Natural killer cell (primary cell): ENCODE data around the gene DLX5. TPM values are rescaled to one million over a fixed set of nuclear protein-coding genes. Genes with fewer than 3 reads are reported as not detected.

Source experiments
- ATAC-seq, 3 donors: fragments of 150-1000 bp in 2 of 3; fragments of 200-7000 bp in 1 of 3; cut with Tn5 transposase; 1 replicate in 1 of 3; 2 replicates in 2 of 3; pipeline ENCODE4 v1.10.0; 2021; ENCODE audit warnings: mild to moderate bottlenecking in 2 of 3, moderate library complexity in 2 of 3
- DNase-seq, 2 donors: peaks; one replicate each; pipeline versions ENCODE4 v3.0.0 to v3.0.0-alpha.2; 2013 to 2021; ENCODE audit warnings: mixed read lengths in 1 of 2
- H3K27ac ChIP-seq: one replicate; pipeline ENCODE4 v1.5.1; 2013; ENCODE audit warnings: mild to moderate bottlenecking, low read length
- H3K27me3 ChIP-seq: one replicate; pipeline ENCODE4 v1.6.1; 2013; ENCODE audit warnings: low read length; ENCODE audit not compliant: control insufficient read depth, insufficient read depth
- H3K36me3 ChIP-seq: one replicate; pipeline ENCODE4 v1.6.1; 2013; ENCODE audit warnings: low read length; ENCODE audit not compliant: control insufficient read depth, insufficient read depth
- H3K4me1 ChIP-seq: one replicate; pipeline ENCODE4 v1.6.1; 2013; ENCODE audit warnings: low read length; ENCODE audit not compliant: control insufficient read depth, insufficient read depth
- H3K4me3 ChIP-seq: one replicate; pipeline ENCODE4 v1.5.1; 2013; ENCODE audit warnings: low read length
- H3K9me3 ChIP-seq: one replicate; pipeline ENCODE4 v1.6.1; 2013; ENCODE audit warnings: low read length; ENCODE audit not compliant: control insufficient read depth, insufficient read depth
- H3K27ac Mint-ChIP-seq, 2 donors: one replicate each; pipeline ENCODE4 v1.8.0; 2022; ENCODE audit warnings: mild to moderate bottlenecking in 2 of 2, mixed read lengths in 2 of 2, moderate library complexity in 1 of 2
- H3K27me3 Mint-ChIP-seq, 2 donors: one replicate each; pipeline ENCODE4 v1.8.0; 2022; ENCODE audit warnings: low read depth in 2 of 2, mixed read lengths in 2 of 2
- H3K36me3 Mint-ChIP-seq: one replicate; pipeline ENCODE4 v1.8.0; 2022; ENCODE audit warnings: mixed read lengths
- H3K4me1 Mint-ChIP-seq, 2 donors: one replicate each; pipeline ENCODE4 v1.8.0; 2022; ENCODE audit warnings: mixed read lengths in 2 of 2
- H3K4me3 Mint-ChIP-seq: one replicate; pipeline ENCODE4 v1.8.0; 2022; ENCODE audit warnings: mild to moderate bottlenecking, moderate library complexity, mixed read lengths
- H3K9me3 Mint-ChIP-seq, 2 donors: one replicate each; pipeline ENCODE4 v1.8.0; 2022; ENCODE audit warnings: mixed read lengths in 2 of 2
- WGBS: methylation state at CpG from one replicate; pipeline ENCODE4 v1.1.7; 2013; ENCODE audit warnings: missing lambda C conversion rate; ENCODE audit not compliant: insufficient coverage; 5-methylcytosine and 5-hydroxymethylcytosine counted together
- intact Hi-C: fragments of 100-400 bp; cut with micrococcal nuclease; formaldehyde crosslinking; loops from one replicate; pipeline ENCODE4 v1.14.2; 2022
- total RNA-seq, 4 donors: library from RNA; stranded (reverse); fragments of 120-200 nt in 1 of 4; gene quantifications; one replicate each; pipeline versions ENCODE4 v1.2.3 to v1.2.4, GENCODE V29; 2013 to 2022
- TF ChIP-seq, protein P1 (sequence below): fragments of 200-600 bp; IDR thresholded peaks from one replicate; pipeline ENCODE4 v1.8.0; 2022; ENCODE audit warnings: antibody characterized with exemption

The DLX5 gene
- total RNA-seq, 3 donors from 2014 or later (not counting 1 experiment from before 2014, with no cell fraction given) = not detected

DNA sequence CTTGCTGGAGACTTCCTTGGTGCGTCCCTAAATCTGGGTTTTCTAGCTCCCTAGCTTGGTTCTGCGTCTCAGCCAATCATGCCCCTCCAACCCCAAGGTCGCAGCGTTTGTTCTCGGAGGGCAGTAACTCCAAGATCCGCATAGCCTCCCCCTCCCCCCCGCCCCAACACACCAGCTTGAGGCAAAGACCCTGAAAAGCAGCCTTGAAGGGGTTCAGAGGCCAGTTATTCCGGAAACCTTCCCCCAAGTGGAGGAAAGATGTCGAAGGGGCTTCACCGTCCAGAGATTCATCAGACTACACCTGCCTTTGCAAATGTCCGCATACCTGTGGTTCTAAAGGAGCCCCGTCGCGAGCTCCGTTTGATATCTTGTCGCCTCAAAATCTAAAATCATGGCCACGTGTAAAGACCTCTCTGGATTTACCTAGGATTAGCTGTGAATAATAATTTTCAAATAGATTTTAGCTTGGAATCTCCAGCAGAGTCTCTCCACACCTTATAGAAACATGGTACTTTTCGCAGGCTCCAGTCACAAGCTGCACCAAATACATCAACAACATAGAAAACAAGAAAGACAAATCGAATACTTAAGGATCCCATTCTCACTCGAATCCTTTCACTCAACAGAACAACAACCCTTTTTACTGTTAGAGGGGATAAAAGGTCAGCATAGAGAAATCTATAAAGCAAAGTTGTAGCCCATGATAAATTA lies 11.3 kb downstream of the DLX5 start:
- Mint-ChIP-seq H3K4me3 (no peak overlapping the region), H3K4me1 (peaks cover 0 to 11% of the 10 kb centered on the region in 2 donors), H3K9me3 (no peaks in the 10 kb centered on the region), H3K27ac (no peak overlapping the region), H3K36me3 (peaks cover 23% of the 10 kb centered on the region), H3K27me3 (peaks cover 73 to 98% of the 10 kb centered on the region in 2 donors)
- TF ChIP-seq, protein P1, sequence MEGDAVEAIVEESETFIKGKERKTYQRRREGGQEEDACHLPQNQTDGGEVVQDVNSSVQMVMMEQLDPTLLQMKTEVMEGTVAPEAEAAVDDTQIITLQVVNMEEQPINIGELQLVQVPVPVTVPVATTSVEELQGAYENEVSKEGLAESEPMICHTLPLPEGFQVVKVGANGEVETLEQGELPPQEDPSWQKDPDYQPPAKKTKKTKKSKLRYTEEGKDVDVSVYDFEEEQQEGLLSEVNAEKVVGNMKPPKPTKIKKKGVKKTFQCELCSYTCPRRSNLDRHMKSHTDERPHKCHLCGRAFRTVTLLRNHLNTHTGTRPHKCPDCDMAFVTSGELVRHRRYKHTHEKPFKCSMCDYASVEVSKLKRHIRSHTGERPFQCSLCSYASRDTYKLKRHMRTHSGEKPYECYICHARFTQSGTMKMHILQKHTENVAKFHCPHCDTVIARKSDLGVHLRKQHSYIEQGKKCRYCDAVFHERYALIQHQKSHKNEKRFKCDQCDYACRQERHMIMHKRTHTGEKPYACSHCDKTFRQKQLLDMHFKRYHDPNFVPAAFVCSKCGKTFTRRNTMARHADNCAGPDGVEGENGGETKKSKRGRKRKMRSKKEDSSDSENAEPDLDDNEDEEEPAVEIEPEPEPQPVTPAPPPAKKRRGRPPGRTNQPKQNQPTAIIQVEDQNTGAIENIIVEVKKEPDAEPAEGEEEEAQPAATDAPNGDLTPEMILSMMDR = no peak
- Histone ChIP-seq H3K9me3 (no peaks in the 10 kb centered on the region), H3K4me1 (no peaks in the 10 kb centered on the region), H3K4me3 (no peak overlapping the region), H3K36me3 (no peaks in the 10 kb centered on the region), H3K27ac (no peak overlapping the region), H3K27me3 (peaks cover 74% of the 10 kb centered on the region)
- 20% methylated on average over 16 of the region's 20 CpGs for WGBS
- DNase-seq (no peak), ATAC-seq (no peak)
- intact Hi-C loops = no loop called here

DNA sequence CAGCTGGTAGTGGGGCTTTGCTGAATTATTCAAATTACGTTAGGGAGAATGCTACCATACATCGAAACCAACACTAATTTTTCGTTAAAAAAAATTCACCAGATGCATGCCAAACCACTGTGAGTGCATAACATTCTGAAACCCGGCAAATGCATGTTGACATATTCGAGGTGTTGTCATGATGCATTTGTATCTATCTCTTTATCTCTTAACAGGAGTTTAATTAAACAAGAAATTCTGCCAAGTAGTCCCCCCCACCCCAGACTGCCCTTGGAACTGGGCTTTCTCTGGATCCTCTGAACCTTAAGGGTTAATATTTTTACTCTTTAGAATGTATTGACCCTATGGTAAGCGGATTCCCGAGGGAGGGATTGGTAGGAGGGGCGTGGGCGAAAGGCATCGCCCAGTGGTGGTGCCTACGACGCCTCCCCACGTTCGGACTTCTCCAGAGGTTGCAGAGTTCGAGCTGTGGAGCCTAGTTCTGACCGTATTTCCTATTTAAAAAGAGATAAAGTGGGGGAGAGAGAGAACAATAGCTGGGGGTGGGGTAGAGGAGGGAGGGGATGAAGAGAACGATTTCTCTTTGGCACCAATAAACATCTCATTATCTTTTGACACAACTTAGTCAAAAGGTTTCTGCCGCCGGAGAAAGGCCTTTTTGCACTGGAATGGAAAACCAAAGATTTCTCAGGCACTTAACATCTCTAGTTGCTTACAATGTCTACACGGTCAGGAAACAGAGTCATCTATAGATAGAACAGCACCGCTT lies 12.1 kb downstream of the DLX5 start:
- Mint-ChIP-seq H3K4me3 (no peak overlapping the region), H3K27me3 (peaks cover 77 to 98% of the 10 kb centered on the region in 2 donors), H3K36me3 (peaks cover 23% of the 10 kb centered on the region), H3K4me1 (peaks cover 0 to 10% of the 10 kb centered on the region in 2 donors), H3K27ac (no peak overlapping the region), H3K9me3 (no peaks in the 10 kb centered on the region)
- Histone ChIP-seq H3K9me3 (no peaks in the 10 kb centered on the region), H3K4me3 (no peak overlapping the region), H3K36me3 (no peaks in the 10 kb centered on the region), H3K27me3 (peaks cover 74% of the 10 kb centered on the region), H3K4me1 (no peaks in the 10 kb centered on the region), H3K27ac (no peak overlapping the region)
- intact Hi-C loops = no loop called here
- TF ChIP-seq, protein P1 = no peak
- DNase-seq (no peak), ATAC-seq (no peak)
- WGBS = 15% methylated on average over 19 of the region's 21 CpGs

DNA sequence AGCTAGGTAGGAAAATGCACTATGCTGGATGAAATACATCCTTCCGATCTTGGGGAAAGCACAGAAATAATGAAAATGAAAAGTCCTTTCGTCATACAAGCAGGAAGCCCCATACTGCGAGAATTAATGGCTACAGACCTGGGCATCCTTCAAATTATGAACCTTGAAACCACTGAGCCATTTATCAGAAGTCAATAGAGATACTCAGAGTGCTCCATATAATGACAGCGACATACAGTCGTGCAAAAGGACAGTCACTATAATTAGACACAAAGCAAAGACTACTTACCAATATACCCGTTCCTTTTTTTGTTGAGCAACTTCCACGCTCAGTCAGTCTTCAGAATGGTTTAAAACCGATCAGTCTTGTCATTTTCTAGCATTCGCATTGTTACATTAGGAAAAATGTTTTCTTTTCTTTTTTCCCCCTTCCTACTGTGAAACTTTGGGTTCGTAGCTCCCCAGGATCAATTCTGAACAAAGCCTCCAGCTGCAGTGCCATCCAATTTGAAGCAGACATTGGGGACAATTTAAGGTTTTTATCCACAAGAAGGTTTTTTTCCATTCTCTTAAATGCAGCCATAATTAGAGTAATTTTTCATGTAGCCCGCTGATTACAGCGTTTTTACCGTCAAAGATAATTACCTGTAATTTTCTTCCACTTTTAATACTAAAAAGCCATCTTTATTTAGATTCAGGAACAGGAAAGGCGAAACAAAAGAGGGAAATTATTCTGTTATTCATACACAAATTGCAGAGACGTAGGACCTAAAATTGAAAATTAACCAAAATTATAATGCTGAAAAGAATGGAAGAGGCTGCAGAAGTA lies 12.9 kb downstream of the DLX5 start:
- TF ChIP-seq, protein P1 = no peak
- ATAC-seq (no peak), DNase-seq (no peak)
- Mint-ChIP-seq H3K27ac (no peak overlapping the region), H3K27me3 (peaks cover 77 to 98% of the 10 kb centered on the region in 2 donors), H3K9me3 (no peaks in the 10 kb centered on the region), H3K4me3 (no peak overlapping the region), H3K4me1 (peaks cover 0 to 10% of the 10 kb centered on the region in 2 donors), H3K36me3 (peaks cover 23% of the 10 kb centered on the region)
- WGBS = 20% methylated on average over 13 of the region's 15 CpGs
- H3K4me3 ChIP-seq = no peak overlapping the region
- H3K9me3 ChIP-seq = no peaks in the 10 kb centered on the region
- peaks cover 3% of the 10 kb centered on the region for H3K4me1 ChIP-seq
- H3K27me3 ChIP-seq = peaks cover 76% of the 10 kb centered on the region
- no peaks in the 10 kb centered on the region for H3K36me3 ChIP-seq
- intact Hi-C loops = no loop called here
- H3K27ac ChIP-seq = no peak overlapping the region
